ENCODE measurements around the gene UNC93A. TPM values are rescaled to one million over a fixed set of nuclear protein-coding genes. Genes with fewer than 3 reads are reported as not detected.
"Not testable (repeated sequence)": the region's sequence is repeated elsewhere in the genome, so short reads cannot be mapped to it uniquely, and the experiment has no call there.

UNC93A gene
- total and polyA plus RNA-seq, 8 donors, result not detected

DNA sequence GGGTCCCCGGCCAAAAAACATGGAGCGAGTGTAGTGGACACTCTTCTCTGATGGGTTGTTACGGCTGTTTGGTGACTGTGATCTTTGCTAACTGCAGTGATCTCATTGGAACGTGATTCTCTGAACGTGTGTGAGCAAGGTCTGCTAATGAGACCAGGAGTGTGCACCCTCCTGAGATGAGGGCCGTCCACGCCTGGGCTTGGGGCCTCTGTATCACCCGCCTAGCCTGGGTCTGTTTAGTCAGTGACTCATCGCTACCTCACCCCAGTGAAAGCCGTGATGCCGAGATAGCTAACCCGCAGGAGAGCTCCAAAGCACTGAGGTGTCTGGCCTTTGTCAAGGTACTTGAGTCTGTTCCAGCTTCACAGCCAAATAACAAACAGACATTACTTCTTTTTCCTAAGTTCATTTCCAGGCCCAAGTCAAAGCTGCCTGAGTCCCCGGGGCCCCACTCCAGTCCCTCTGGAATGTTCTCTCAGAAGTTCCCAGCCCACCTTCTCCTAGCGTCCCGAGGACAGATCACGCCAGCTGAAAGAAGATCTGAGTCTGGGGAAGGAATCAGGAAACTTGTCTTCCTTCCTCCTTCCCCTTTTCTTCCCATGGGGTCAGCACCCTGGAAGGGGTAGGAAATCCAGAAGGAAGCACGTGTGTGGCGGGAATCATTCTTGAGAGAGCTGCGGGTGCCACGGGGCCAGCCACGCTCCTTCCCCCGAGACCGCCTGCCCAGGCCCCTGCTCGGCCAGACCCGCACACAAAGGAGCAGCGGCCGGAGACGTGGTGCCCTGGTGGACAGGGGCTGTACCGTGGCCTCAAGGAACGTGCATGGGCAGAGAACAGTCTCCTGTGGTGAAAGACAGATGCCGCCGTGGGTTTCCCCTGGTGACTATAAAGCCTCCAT, 29.0 kb downstream of the UNC93A start:
- H3K9me3 ChIP-seq; intact Hi-C loops (cut with DNase I); H3K27me3 ChIP-seq; H3K4me1 ChIP-seq; FAIRE-seq; DNase-seq; H3K27ac ChIP-seq; H3K4me3 ChIP-seq; H3K36me3 ChIP-seq: not testable (repeated sequence)
- WGBS, 2 donors, result 65% methylated on average over 30 of the region's 32 CpGs; no CpG with 5 or more reads in 1 of the 2 donors
- peak in 3 of 4 donors; percentile 77 to 93 (median 87) for ATAC-seq

DNA sequence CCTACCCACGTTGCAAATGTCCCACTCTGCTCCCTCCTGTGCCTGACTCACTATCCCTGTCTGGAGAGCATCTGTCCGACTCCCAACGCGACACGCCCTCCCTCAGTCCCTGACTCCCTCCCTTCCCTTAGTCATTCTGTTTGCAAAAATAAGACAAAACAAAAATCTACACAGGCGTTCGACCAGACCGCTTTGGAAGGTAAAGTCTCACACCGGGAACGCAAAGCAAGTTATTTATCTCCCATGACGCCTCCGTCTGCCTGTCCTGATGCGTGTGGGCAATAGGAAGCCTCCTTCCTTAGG, 29.6 kb downstream of the UNC93A start:
- H3K27ac ChIP-seq; H3K4me1 ChIP-seq; ATAC-seq; H3K9me3 ChIP-seq; DNase-seq; H3K36me3 ChIP-seq; FAIRE-seq; H3K27me3 ChIP-seq; H3K4me3 ChIP-seq; intact Hi-C loops (cut with DNase I): not testable (repeated sequence)
- 61 to 64% methylated on average over 3 to 13 of the region's 13 CpGs for WGBS, 2 donors

DNA sequence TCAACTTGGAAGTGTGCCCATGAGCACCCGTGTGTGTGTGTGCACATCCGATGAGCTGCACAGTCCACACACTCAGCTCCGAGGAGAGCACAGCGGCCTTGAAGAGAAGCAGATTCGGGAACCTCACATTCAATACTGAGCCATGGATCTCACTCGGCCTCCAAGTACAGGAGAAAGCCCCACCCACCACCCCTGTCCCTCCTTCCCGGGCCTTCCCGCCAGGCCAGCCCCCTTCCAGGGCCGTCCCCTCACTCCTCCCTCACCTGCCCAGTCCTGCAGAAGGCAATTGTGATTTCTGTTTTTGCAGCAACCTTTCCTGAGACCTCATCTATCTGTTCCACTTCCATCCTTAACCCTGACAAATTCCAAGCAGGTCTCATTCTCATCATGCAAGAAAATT, 30.1 kb downstream of the UNC93A start:
- H3K9me3 ChIP-seq; ATAC-seq; H3K4me3 ChIP-seq; H3K36me3 ChIP-seq; H3K27ac ChIP-seq; intact Hi-C loops (cut with DNase I); FAIRE-seq; H3K4me1 ChIP-seq; DNase-seq; H3K27me3 ChIP-seq: not testable (repeated sequence)
- WGBS, 2 donors, result 59 to 63% methylated on average over 5 to 9 of the region's 9 CpGs

DNA sequence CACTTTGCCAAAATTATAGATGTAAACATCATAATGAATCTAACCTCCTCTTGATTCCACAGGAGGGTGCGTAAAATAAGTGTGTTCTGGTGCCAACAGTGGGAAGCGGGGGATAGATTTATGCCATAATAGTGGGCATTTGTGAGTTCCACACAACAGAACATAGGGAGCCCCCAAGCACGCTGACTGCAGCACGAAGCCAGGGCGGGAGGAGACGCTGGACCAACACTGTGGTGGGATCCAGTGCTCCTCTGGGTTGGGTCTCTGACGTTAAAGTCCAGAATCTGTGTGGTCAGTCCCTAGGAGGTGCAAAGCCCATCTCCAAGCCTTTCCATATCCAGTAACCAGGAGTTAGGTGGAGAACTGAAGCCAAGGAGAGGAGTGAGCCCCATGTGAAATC, 32.0 kb downstream of the UNC93A start:
- Histone ChIP-seq H3K27me3 (no peaks in the 10 kb centered on the region), H3K27ac (no peak overlapping the region), H3K4me1 (no peaks in the 10 kb centered on the region), H3K36me3 (no peaks in the 10 kb centered on the region), H3K9me3 (no peaks in the 10 kb centered on the region), H3K4me3 (no peak overlapping the region)
- WGBS, 2 donors, result 73 to 79% methylated on average over 7 of the region's 7 CpGs
- intact Hi-C loops (cut with DNase I), result no loop called here
- TF ChIP-seq, protein P1, sequence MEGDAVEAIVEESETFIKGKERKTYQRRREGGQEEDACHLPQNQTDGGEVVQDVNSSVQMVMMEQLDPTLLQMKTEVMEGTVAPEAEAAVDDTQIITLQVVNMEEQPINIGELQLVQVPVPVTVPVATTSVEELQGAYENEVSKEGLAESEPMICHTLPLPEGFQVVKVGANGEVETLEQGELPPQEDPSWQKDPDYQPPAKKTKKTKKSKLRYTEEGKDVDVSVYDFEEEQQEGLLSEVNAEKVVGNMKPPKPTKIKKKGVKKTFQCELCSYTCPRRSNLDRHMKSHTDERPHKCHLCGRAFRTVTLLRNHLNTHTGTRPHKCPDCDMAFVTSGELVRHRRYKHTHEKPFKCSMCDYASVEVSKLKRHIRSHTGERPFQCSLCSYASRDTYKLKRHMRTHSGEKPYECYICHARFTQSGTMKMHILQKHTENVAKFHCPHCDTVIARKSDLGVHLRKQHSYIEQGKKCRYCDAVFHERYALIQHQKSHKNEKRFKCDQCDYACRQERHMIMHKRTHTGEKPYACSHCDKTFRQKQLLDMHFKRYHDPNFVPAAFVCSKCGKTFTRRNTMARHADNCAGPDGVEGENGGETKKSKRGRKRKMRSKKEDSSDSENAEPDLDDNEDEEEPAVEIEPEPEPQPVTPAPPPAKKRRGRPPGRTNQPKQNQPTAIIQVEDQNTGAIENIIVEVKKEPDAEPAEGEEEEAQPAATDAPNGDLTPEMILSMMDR (IDR thresholded peaks at IDR 0.05), result no peak
- no peak for DNase-seq
- ATAC-seq, result no peak
- FAIRE-seq, result no peak

DNA sequence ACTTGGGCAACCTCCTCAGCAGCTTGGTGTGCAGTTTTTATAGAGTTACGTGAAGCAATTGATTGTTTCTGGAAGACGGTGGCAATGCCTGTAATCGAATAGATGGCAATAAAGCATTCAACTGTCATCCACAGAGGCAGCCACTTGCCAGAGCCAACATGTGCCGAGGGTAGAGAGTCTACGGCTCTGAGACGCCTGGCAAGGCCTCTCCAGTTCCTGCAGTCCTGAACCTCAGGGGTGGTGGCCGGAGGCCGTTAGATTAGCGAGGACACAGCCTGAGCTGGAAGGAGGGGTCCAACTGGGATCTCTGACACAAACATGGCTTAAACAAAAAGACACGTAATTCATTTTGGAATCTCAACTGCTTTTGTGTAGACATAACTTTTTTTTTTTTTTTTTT, 33.0 kb downstream of the UNC93A start:
- peak in 1 of 4 donors; percentile 30 for ATAC-seq
- TF ChIP-seq, protein P1 (IDR thresholded peaks at IDR 0.05), result no peak
- Histone ChIP-seq H3K4me1 (no peaks in the 10 kb centered on the region), H3K36me3 (no peaks in the 10 kb centered on the region), H3K4me3 (no peak overlapping the region), H3K9me3 (no peaks in the 10 kb centered on the region), H3K27ac (no peak overlapping the region), H3K27me3 (no peaks in the 10 kb centered on the region)
- intact Hi-C loops (cut with DNase I), result no loop called here
- FAIRE-seq, result no peak
- DNase-seq, result no peak
- 66 to 70% methylated on average over 10 of the region's 10 CpGs for WGBS, 2 donors

DNA sequence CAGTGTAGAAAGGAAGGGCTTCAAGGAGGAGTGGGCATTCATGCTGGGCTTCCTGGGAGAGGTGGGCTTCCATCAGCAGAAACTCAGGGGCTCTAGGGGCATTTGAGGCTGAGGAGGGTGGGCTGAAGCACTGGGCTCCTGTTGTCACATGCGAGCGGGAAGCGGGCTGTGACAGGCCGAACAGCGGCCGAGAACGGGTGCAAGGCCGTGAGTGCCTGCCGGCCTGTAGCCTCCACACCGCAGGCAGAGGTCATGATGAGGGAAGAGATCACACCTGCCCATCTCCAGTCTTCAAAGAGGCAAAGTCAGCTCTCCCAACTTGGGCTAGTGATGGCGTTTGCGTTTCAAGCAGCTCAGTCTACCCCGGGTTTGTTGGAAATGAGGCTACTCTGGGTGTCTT, 34.7 kb downstream of the UNC93A start:
- Histone ChIP-seq H3K9me3 (no peaks in the 10 kb centered on the region), H3K27ac (no peak overlapping the region), H3K27me3 (no peaks in the 10 kb centered on the region), H3K4me1 (no peaks in the 10 kb centered on the region), H3K36me3 (no peaks in the 10 kb centered on the region), H3K4me3 (no peak overlapping the region)
- 87 to 96% methylated on average over 13 of the region's 13 CpGs for WGBS, 2 donors
- DNase-seq (no peak), ATAC-seq (no peak), FAIRE-seq (no peak)
- TF ChIP-seq, protein P1 (IDR thresholded peaks at IDR 0.05), result no peak
- intact Hi-C loops (cut with DNase I), result no loop called here
